Heart right ventricle (tissue), 16 donors: ENCODE results near the gene GCLC. TPM values are rescaled to one million over a fixed set of nuclear protein-coding genes. Genes with fewer than 3 reads are reported as not detected.

Source experiments
- ATAC-seq, 8 donors: fragments of 200-7000 bp; cut with Tn5 transposase; one replicate each; pipeline ENCODE4 v1.9.1; 2020; ENCODE audit warnings: mild to moderate bottlenecking in 8 of 8, moderate library complexity in 8 of 8, moderate number of reproducible peaks in 1 of 8
- DNase-seq, 2 donors: peaks; one replicate each; pipeline ENCODE4 v3.0.0-alpha.2; 2020
- H3K27ac ChIP-seq, 10 donors: fragments of 200-600 bp; sonication (generic) in 2 of 10; one replicate each; pipeline versions ENCODE4 v1.5.0 to v1.8.0; 2020 to 2022; ENCODE audit warnings: mild to moderate bottlenecking in 3 of 10
- H3K27me3 ChIP-seq, 7 donors: fragments of 200-600 bp; one replicate each; pipeline ENCODE4 v1.8.0; 2021 to 2022; ENCODE audit warnings: mild to moderate bottlenecking in 2 of 7
- H3K36me3 ChIP-seq, 9 donors: fragments of 200-600 bp; sonication (generic) in 1 of 9; one replicate each; pipeline versions ENCODE4 v1.5.0 to v1.8.0; 2020 to 2022; ENCODE audit warnings: mild to moderate bottlenecking in 2 of 9
- H3K4me1 ChIP-seq, 9 donors: fragments of 200-600 bp; sonication (generic) in 1 of 9; one replicate each; pipeline versions ENCODE4 v1.5.0 to v1.8.0; 2020 to 2022; ENCODE audit warnings: mild to moderate bottlenecking in 4 of 9
- H3K4me3 ChIP-seq, 10 donors: fragments of 200-600 bp; sonication (generic) in 2 of 10; one replicate each; pipeline versions ENCODE4 v1.5.0 to v1.8.0; 2020 to 2022; ENCODE audit warnings: mild to moderate bottlenecking in 7 of 10, moderate library complexity in 2 of 10
- H3K9me3 ChIP-seq, 11 donors: fragments of 200-600 bp in 10 of 11; sonication (generic) in 2 of 11; one replicate each; pipeline versions ENCODE4 v1.5.0 to v1.8.0; 2013 to 2022; ENCODE audit warnings: mild to moderate bottlenecking in 2 of 11, control low read depth in 1 of 11, moderate library complexity in 1 of 11
- WGBS, 2 donors: extraction: QIAGEN DNeasy Blood & Tissue Kit; methylation state at CpG; one replicate each; pipeline ENCODE4 v1.1.7; 2013; ENCODE audit warnings: inconsistent platforms in 1 of 2; 5-methylcytosine and 5-hydroxymethylcytosine counted together
- intact Hi-C, 10 donors: fragments of 100-400 bp; cut with DNase I; formaldehyde crosslinking; loops; one replicate each; pipeline versions ENCODE4 v1.11.1 to v1.14.2; 2022
- polyA plus RNA-seq, 2 donors: library from polyadenylated mRNA; stranded (reverse); fragments of 200-250 nt; gene quantifications; one replicate each; pipeline ENCODE4 v1.2.3, GENCODE V29; 2013
- total RNA-seq, 10 donors: library from RNA; stranded (reverse); fragmentation: NEBNext Ultra II Directional in 3 of 10; extraction: Animal tissue kit (Norgen Biotek cat#: 25700) in 3 of 10; gene quantifications; one replicate each; pipeline versions ENCODE4 v1.2.1 to v1.2.4, GENCODE V29; 2021 to 2023
- TF ChIP-seq, protein P1 (sequence below), 9 donors: fragments of 200-600 bp; sonication (generic) in 2 of 9; IDR thresholded peaks; one replicate each; pipeline versions ENCODE4 v1.5.0 to v1.8.0; 2021 to 2022; ENCODE audit warnings: antibody characterized with exemption in 9 of 9, mild to moderate bottlenecking in 5 of 9, moderate library complexity in 1 of 9
- donor health status: Arrhythmogenic right ventricular cardiomyopathy.
- donor health status: ischemic (EF 13 %, LVEDD 7.1; RV severe dilation, severe dysfunction).
- donor health status: healthy with polysubstance abuse.
- donor health status: DM: no; HTN: yes; CAD: no.
- donor health status: DM: no; HTN: no; CAD: no.
- donor health status: ischemic (EF 25% LVEDD 6.9; RV normal size, moderate dysfunction).
- donor health status: ischemic (EF 25% LVEDD 5.7; RV mildly dilated, moderate dysfunction).
- donor health status: healthy.
- donor health status: DM: yes; HTN: yes; CAD: no.
- donor health status: Ischemic cardiomyopathy.
- donor health status: ischemic (EF 35%, LVEDD 5.7; RV mildly dilated, moderate dysfunction).
- donor health status: nonischemic (EF 11% LVEDD 7.7; RV severe dilation, severe dysfunction).
- donor health status: DM: yes; HTN: yes; CAD: no.
- donor health status: PGD.
- donor health status: ischemic (EF 29% LVEDD 5.4; RV normal size, mild dysfunction).
- donor health status: nonischemic (EF 23%, LVEDD 6.1; RV moderate dilation, normal function).

Gene GCLC
- total and polyA plus RNA-seq, 12 donors = 6.0 to 42.8 (median 34.2) TPM

DNA sequence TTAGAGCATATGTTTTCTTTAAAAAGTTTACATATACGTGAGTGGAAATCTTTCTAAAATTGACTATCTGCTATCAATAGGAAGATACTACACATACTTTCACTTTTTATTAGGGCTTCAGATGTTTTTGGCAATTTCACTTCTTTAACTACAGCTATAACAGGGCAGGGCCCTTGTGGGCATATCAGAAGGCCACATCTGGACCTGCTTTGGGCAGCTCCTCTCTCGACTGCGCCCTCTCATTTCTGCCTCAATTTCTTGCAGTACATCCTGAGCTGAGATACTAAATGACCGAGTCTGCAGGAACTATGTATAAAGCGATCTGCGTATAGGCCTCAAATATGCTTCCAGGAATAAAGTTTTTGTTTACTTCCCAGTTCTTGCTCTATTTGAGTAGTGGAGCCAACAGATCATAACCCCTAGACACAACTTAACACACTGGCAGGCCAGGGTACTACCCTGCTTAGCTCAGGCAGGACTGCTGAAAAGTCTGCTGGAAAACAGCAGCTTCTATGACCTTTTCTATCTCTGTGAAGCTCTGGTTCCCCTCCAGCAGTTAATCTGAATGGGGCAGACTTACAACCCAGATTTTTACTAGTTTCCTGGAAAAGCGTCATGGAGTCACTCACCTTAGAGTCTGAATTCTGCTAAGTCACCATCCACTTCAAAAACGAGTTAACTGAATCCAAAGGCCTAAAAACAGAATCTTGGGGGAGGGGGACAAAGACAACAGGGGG lies 12.7 kb downstream of the GCLC start:
- H3K9me3 ChIP-seq = no peaks in the 10 kb centered on the region
- no peaks in the 10 kb centered on the region for H3K27me3 ChIP-seq
- peaks cover 0 to 64% (median 47%) of the 10 kb centered on the region in 9 donors for H3K4me1 ChIP-seq
- WGBS, 2 donors = 75 to 77% methylated on average over 8 of the region's 8 CpGs
- ATAC-seq = peak in 4 of 8 donors; percentile 22 to 56 (median 26)
- no peaks in the 10 kb centered on the region for H3K36me3 ChIP-seq
- no peak for DNase-seq
- peak overlapping the region in 7 of 10 donors; percentile 25 to 87 (median 79) for H3K27ac ChIP-seq
- intact Hi-C loops = no loop called here
- TF ChIP-seq, protein P1, sequence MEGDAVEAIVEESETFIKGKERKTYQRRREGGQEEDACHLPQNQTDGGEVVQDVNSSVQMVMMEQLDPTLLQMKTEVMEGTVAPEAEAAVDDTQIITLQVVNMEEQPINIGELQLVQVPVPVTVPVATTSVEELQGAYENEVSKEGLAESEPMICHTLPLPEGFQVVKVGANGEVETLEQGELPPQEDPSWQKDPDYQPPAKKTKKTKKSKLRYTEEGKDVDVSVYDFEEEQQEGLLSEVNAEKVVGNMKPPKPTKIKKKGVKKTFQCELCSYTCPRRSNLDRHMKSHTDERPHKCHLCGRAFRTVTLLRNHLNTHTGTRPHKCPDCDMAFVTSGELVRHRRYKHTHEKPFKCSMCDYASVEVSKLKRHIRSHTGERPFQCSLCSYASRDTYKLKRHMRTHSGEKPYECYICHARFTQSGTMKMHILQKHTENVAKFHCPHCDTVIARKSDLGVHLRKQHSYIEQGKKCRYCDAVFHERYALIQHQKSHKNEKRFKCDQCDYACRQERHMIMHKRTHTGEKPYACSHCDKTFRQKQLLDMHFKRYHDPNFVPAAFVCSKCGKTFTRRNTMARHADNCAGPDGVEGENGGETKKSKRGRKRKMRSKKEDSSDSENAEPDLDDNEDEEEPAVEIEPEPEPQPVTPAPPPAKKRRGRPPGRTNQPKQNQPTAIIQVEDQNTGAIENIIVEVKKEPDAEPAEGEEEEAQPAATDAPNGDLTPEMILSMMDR (IDR thresholded peaks at IDR 0.05) = no peak
- H3K4me3 ChIP-seq = no peak overlapping the region

DNA sequence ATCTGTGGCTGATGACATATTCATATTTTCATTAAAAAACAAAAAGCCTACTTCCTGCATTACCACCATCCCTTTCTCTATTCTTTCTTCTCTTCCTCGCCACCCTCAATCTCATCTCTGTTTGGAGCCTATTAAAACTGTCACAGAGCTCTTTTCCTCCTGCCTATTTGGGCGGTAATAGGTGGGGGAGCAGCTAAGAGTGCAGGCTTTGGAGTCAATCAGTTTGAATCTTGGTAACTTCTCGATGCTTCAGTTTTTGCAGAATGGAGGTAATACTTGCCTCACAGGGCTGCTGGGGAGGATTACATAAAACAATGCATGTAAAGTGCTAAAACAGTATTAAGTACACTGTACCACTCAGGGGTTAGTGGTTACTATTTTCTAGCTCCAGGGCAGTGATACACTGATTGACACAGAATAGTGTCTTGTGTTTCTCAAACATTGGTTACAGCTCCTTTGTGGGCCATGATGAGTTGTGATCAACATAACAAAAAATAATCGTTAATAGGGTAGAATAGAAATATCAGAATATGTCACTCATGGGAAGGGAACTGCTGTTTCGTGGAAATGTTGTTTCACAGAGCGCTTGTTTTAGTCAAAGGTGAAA lies 14.0 kb downstream of the GCLC start:
- TF ChIP-seq, protein P1 (IDR thresholded peaks at IDR 0.05) = no peak
- 82% methylated on average over 6 of the region's 6 CpGs for WGBS, 2 donors
- intact Hi-C loops = no loop called here
- no peaks in the 10 kb centered on the region for H3K9me3 ChIP-seq
- no peaks in the 10 kb centered on the region for H3K36me3 ChIP-seq
- H3K27me3 ChIP-seq = no peaks in the 10 kb centered on the region
- H3K4me3 ChIP-seq = peak overlapping the region in 2 of 10 donors; percentile 4
- DNase-seq = no peak
- H3K4me1 ChIP-seq = peaks cover 0 to 72% (median 53%) of the 10 kb centered on the region in 9 donors
- peak overlapping the region in 8 of 10 donors; percentile 5 to 87 (median 76) for H3K27ac ChIP-seq
- ATAC-seq = no peak

DNA sequence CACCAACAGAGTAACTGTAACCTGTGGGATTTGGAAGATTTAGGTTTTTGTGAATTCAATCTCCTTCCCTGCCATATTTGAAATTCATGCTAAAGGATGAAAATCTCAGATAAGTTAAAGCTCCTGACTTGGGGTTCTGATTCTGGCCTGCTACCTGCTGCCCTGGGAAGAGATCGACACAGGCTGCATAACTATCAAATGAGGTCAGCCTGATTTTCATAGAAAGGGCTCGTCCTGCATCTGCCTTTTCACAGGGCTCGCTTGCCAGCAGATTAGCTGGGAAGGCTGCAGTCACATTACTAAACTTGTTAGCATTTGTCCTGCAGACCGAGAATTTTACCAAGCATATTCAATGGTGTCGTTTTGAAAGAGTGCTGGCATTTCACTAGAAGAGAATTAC lies 14.6 kb downstream of the GCLC start:
- Histone ChIP-seq H3K9me3 (no peaks in the 10 kb centered on the region), H3K36me3 (no peaks in the 10 kb centered on the region), H3K4me1 (peaks cover 0 to 77% (median 56%) of the 10 kb centered on the region in 9 donors), H3K27ac (peak overlapping the region in 8 of 10 donors; percentile 14 to 87 (median 76)), H3K4me3 (peak overlapping the region in 2 of 10 donors; percentile 4), H3K27me3 (no peaks in the 10 kb centered on the region)
- WGBS, 2 donors = 36 to 52% methylated on average over 5 of the region's 5 CpGs
- intact Hi-C loops = no loop called here
- ATAC-seq (peak; percentile 67 to 94 (median 84)), DNase-seq (peak in 1 of 2 donors; percentile 43)
- TF ChIP-seq, protein P1 (IDR thresholded peaks at IDR 0.05) = no peak

DNA sequence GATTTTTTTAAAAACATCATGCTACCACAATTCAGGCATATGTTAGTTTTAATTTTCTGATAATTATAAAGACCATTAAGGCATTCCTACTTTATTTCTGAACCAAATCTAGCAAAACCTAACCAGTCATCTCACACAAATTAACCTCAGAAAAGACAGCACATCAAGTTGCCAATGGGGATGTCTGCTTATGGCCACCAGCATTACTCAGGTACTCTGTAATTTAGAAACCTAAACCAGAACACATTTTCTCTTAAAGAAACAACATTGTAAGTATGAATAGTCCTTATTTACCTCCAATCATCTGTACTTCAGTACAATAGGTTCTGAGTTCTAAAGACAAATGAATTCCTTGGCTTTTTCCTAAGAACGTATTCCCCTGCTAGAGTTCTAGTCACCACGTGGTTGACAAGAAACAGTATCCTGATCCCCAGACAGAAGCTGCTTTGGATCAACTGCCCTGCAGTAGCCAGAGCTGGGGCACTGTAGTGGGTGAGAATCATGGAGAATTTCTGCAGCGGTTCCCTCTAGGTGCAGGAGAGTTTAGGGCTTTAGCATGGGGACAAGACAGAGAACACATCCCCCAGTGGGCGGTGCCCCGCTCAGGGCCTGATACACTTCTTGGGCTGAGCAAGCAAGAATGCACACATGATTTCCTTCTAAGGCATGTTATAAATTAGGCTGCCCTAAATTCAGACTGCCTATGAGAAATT lies 15.4 kb downstream of the GCLC start:
- DNase-seq = no peak
- no peaks in the 10 kb centered on the region for H3K9me3 ChIP-seq
- no peak overlapping the region for H3K4me3 ChIP-seq
- H3K36me3 ChIP-seq = no peaks in the 10 kb centered on the region
- TF ChIP-seq, protein P1 (IDR thresholded peaks at IDR 0.05) = no peak
- H3K27ac ChIP-seq = peak overlapping the region in 7 of 10 donors; percentile 14 to 87 (median 79)
- ATAC-seq = peak in 6 of 8 donors; percentile 31 to 62 (median 46)
- intact Hi-C loops = loop anchor here in 2 of 10 donors (5.0 to 10.0 kb wide), 2 partner anchors 125 to 153 kb away; no protein-coding TSS in a partner anchor
- WGBS, 2 donors = 59 to 63% methylated on average over 5 of the region's 5 CpGs
- H3K4me1 ChIP-seq = peaks cover 0 to 86% (median 64%) of the 10 kb centered on the region in 9 donors
- no peaks in the 10 kb centered on the region for H3K27me3 ChIP-seq
